GM12874 (cell line): ENCODE measurements around the gene EXTL1.

Experiments used
- TF ChIP-seq, protein P1 (sequence below): IDR thresholded peaks from 2 replicates; pipeline ENCODE4 v1.5.1; 2011; ENCODE audit warnings: low read depth, mild to moderate bottlenecking, control low read depth, low read length, moderate library complexity; ENCODE audit not compliant: insufficient read depth

The EXTL1 gene

DNA sequence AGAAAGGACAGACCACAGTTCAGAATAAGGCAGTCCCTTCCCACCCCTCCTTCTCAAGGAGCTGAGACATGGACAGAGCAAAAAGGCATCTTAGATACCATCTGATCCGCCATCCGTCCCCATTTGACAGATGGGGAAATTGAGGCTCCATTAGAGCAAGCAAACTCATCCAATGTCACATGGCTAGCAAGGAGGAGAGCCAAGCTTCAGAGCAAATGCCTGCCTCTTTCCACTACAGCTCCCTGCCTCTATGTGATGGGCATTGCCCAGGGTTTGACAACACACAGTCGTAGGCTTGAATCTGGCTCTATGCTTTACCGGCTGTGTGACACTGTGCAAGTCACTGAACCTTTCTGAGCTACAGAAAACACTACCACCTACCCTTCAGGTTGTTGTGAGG lies 20.4 kb downstream of the EXTL1 start:
- TF ChIP-seq, protein P1, sequence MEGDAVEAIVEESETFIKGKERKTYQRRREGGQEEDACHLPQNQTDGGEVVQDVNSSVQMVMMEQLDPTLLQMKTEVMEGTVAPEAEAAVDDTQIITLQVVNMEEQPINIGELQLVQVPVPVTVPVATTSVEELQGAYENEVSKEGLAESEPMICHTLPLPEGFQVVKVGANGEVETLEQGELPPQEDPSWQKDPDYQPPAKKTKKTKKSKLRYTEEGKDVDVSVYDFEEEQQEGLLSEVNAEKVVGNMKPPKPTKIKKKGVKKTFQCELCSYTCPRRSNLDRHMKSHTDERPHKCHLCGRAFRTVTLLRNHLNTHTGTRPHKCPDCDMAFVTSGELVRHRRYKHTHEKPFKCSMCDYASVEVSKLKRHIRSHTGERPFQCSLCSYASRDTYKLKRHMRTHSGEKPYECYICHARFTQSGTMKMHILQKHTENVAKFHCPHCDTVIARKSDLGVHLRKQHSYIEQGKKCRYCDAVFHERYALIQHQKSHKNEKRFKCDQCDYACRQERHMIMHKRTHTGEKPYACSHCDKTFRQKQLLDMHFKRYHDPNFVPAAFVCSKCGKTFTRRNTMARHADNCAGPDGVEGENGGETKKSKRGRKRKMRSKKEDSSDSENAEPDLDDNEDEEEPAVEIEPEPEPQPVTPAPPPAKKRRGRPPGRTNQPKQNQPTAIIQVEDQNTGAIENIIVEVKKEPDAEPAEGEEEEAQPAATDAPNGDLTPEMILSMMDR, result no peak

DNA sequence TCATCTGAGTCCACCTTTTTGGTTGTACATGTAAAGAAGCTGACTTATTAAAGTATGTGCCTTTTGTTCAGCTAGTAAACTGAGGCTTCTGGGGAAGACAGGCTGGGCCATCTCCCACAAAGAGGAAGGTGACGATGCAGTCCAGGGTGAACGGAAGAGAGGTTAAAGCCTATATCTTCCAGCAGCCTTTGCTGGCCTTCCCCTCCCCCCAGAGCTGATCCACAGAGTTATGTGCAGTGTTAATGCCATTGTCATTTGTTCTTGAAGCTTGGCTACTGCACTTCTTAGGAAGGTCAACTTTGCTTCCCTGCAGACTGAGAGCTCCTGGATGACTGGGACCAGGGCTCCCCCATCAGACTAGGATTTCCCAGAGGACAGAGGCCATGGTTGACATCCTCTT lies 22.2 kb downstream of the EXTL1 start:
- TF ChIP-seq, protein P1, result no peak

DNA sequence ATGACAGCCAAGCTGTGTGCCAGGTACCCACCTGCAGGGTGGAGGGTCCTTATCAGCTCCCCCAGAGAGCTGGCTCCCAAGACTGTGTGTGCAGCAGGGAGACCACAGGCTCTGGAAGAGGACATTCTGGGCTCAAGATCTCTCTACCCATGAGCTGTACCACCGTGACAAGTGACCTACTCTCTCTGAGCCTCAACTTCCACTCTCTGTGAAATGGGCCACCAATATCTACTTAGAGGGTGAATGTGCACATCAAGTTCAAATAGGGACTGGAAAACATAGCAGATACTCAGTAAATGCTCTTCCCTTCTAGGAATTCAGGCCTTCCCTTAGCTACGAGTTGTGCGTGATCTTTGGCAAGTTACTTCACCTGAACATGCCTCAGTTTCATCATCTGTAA lies 22.8 kb downstream of the EXTL1 start:
- TF ChIP-seq, protein P1, result no peak

GRCh38 chr1:26044971-26045721 lies 23.6 kb downstream of the EXTL1 start:
- TF ChIP-seq, protein P1, result no peak

DNA sequence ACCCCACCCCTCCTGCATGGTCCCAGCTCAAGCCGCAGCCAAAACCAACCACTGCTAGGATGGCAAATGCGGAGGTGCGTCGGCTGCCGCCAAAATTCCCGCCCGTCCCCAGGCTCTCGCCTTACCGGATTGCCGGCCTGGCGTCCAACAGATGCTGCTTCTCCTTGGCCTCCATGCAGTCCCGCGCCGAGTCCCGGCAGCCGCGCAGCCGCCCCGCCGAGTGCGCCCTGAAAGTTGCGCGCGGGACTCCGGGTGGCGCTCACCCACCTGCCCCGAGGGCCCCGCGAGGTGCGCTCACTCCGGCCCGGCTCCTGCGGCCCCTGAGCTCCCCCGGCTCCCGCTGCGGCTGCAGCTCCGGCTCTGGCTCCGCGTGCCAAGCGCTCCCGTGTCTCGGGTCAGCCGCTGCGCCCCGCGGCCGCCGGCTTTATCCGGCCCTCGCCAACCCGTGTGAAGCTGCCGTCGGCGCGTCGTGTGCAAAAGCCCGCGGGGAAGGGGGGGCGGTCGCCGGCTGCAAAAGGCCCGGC lies 24.2 kb downstream of the EXTL1 start, which contains the start of gene SLC30A2:
SLC30A2 (minus strand) TSS at position 397 of the 524 bp plus-strand sequence; CDS start at position 175, 222 bp downstream.
- TF ChIP-seq, protein P1, result no peak

DNA sequence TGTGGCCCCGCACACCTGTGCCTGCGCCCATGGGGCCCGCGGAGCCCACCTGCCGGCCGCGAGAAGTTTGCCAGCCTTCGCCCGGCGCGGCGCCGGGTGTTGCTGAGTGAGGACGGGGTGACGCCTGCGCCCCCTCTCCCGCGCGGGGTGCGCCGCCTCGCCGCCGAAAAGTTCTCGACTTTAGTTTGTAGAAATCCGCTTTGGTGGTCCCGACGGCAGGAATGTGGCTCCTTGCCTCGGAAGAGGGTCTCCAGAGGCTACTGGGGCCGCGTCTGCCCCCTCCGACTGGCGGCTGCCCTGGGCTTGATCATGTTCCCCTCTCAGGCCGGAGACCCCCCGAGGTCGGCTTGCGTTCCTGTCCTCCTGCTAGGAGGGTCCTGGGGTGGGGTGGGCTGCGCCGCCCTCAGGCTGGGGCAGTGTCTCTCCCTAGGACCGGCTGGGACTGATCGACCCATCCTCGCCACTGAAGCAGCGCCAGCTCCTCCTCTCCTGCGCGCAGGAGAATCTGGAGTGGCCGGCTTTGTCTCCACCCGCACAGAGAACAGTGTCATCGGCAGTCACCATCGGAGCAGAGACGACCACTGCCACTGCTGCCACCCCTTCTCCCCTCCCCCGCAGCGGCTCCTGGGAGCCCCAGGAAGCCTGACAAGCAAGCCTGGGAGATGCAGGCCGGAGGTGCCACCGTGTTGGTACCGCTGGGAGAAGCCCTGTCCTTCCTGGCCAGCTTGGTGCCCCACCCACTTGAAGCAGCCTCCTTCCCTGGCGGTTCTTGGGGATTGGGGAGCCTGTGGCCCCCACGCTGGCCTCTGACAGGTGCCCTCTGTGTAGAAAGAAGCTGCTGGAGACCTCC lies 24.9 kb downstream of the EXTL1 start:
- TF ChIP-seq, protein P1, result no peak

DNA sequence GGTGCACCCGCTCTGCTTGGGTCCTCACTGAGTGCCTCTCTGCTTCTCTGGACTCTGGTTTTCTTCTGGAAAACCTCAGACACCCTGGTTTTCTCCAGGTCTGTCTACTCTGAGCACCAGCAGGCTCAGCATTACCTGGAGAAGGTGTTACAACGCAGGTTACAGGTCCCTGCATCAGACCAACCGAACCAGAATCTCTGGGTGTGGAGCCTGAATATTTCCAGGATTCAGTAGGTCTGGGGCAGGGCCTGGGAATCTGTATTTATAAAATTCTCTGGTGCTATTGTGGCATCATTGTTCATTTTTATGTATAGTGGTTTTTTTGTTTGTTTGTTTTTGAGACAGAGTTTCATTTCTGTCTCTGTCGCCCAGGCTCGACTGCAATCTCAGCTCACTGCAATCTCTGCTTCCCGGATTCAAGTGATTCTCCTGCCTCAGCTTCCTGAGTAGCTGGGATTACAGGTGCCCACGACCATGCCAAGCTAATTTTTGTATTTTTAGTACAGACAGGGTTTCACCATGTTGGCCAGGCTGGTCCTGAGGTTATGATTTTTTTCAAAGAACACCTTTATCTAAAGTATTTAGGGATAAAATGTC lies 25.8 kb downstream of the EXTL1 start:
- TF ChIP-seq, protein P1, result no peak
